HG03558 (cell line): ENCODE data around the gene PCP2.

Experiments used
- ATAC-seq: cut with Tn5 transposase; IDR thresholded peaks from one replicate; pipeline ENCODE4 v1.9.1; 2021; ENCODE audit warnings: moderate number of reproducible peaks; ENCODE audit not compliant: unreplicated experiment; ENCODE audit errors: extremely low read depth

The PCP2 gene

DNA sequence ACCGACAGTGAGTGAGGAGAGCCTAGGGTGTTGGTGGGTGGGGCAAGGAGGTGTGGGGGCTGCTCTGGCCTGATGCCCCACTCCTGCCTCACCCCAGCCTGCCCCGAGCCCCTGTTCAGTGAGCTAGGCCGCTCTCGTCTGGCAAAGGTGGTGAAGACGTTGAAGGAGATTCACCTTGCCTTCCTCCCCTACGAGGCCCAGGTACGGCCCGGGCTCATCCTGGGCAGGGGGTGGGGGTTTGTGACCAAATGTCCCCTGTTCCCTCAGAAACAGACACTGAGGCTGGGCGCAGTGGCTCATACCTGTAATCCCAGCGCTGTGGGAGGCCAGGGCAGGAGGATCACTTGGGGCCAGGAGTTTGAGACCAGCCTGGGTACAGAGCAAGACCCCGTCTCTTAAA is 7.3 kb upstream of the PCP2 start:
- ATAC-seq: no peak

DNA sequence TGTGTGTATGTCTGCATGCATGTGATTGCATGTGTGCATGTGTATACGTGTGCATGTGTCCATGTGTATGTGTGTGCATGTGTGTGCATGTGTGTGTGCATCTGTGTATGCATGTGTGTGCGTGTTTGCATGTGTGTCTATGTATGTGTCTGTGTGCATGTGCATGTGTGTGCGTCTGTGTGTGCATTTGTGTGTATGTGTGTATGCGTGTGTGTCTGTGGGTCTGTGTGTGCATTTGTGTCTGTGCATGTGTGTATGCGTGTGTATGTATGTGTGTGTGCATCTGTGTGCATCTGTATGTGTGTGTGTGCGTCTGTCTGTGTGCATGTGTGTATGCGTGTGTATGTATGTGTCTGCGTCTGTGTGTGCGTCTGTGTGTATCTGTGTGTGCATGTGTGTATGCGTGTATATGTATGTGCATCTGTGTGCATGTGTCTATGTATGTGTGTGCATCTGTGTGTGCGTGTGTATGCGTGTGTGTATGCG is 6.4 kb upstream of the PCP2 start:
- no peak for ATAC-seq

DNA sequence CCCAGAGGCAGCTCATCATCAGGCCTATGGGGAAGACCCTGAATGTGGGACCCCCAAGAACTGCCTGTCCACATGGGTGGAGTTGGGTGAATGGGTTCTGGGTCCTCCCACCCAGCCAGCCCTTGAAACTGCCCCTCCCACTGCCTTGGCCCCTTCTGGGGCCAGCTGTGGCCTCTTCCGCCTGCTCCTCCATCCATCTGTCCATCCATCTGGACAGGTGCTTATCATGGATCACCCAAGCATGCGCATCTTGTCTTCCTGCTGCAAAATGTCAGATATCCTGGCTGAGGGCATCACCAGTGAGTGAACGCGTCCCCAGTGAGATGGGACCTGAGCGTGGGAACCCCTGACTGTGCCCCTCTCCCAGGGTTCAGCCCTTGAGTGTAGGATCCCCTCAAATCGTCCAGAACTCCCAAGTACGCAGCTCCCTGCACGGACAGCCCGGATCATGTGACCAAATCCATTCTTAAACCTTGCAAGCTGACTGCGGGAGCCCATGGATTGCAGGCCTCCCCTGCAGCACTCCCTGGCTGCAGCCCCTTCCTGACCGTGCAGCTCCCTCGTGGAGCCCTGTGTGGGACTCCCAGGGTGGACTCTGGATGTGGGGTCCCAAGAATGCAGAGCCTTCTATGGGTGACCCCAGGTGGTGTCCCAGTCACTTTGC is 5.4 kb upstream of the PCP2 start:
- no peak for ATAC-seq

DNA sequence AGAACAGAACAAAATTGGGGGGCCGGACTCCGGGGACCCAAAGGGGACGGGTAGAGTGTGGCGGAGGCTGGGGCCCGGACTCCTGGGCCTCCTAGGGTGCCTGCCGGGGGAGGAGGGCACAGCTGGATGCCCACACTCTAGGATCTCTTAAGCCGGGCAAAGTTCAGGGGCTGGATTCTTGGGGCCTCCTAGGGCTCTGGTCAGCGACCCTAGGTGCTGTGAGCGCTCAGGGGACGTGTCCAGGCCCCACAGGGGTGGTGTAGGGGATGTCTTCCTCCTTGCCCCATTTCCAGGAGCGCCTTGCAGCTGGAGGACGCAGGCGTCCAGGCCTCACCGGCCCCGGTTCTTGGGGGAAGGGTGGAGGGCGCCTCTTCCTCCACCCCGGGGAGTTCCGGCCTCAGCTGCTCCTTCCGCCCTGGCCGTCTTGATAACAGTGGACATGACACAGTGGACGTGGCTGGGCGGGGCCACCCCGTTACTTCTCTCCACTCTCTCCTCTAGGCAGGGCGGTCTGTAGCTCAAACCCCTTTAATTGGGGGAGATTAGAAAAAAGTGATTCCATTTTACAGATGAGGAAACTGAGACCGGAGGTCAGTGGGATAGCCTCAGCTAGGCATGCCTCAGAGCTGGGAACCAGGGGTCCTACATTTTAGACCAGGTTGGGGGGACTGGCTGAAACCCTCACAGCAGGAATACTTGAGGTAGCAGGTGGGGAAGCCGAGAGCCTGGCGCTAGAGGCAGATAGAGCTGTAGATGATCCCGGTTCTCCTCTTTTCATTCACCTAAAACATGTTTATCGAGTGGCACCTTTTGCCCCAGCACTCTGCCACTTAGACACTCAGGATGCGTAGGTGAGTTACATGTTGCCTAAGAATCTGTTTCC is 4.1 kb upstream of the PCP2 start:
- no peak for ATAC-seq

DNA sequence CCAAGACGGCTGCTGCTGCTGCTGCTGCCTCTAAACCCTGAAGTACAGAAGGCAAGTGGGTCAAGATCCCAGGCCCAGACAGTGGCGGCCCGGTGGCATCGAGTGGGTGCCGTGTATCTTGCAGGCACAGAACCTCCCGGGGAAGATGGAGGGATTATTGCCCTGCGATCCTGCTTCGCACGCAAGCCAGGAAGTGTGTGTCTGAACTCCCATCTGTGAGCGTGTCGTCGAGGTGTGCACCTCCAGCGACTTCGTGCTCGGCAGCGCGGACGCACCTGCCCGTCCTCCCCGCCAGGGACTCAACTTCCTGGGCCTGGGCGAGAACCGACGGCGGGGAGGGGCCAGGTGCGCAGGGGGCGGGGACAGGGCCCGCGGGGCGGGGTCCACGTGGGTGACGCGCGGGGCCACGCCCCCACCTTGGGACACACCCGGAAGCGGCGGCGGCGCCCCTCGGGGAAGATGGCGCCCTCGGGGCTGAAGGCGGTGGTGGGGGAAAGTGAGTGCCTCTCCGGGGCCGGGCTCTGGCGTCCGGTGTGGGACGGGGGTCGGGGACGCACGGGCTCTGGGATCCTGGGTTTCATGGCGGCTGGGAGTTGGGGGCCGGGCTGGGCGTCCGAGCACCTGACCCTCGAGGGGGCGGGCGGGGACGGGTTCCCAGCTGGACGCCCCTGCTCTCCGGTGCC is 3.3 kb upstream of the PCP2 start, which contains the start of gene STXBP2:
Gene STXBP2 (plus strand): TSS at position 420 of the 683 bp plus-strand sequence. CDS start 40 bp downstream, at position 460.
- no peak for ATAC-seq

DNA sequence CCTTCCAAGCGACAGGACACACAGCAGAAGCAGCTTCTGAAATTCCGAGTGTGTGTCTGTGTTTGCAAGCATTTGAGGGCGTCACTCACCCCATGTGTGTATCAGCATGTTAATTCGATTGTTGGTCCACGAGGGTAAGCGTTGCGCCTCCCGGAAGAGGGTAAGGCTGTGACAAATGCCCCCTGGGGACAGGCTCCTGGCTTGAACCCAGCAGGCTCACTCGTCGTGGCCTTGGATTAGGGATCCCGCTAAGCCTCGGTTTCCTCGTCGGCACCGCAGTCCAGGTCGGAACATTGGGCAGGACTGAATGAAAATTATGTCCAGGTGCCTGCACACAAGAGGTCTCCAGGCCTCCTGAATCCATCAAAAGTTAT is 2.8 kb upstream of the PCP2 start:
- no peak for ATAC-seq

DNA sequence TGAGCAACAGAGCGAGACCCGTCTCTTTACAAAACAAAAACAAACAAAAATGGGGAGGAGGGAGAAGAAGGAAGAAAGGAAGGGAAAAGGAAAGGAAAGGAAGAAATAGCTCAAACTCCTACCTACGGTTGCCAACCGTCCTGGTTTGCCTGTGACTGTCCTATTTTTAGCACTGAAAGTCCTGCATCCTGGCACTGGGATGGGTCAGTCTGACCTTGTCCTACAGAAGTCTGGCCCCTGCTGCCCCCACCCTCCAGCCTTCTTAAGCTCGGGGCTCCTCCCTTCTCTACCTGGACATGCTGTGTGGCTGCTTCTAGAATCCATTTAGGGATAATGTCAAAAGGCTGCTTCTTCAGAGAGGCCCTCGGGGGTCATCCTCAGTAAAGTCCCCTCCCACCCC is 2.2 kb upstream of the PCP2 start:
- no peak for ATAC-seq

DNA sequence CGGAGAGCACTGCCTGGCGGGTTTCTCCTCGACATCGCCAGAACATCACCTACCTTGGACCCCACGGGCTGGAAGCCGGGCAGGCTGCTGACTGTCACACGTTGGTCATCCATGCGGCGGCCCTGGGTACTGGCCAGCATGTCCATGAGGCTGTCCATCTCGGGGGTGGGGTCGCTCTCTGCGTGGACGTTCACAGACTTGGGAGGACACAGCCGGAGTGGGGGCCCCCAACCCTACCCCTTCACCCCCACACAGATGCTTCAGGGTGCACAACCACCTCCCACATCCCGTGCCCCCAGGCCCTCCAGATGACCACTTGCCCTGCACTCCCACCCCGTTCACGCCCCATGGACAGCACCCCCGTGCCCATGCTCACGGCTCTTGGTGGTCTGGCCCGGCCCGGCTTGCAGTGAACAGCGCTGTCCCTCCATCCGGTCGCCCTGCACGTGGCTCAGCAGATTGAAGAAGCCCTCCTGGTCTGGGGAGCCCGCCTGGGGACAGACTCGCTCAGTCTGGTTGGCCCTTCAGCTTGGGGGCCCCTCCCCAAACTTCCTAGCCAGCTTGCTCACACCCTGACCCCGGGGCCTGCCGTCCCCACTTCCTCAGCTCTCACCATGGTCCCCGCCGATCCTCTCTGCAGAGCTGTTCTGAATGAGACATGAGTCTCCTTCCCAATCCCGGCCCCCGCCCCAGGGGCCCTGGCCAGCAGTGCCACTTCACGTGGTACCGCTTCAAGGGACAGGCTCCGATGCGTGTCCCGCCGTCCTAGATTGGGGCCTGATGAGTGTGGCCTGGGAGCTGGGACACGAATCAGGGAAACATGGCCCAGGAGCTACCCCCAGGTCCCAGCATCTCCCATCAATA is 947 bp downstream of the PCP2 start:
- ATAC-seq: no peak

DNA sequence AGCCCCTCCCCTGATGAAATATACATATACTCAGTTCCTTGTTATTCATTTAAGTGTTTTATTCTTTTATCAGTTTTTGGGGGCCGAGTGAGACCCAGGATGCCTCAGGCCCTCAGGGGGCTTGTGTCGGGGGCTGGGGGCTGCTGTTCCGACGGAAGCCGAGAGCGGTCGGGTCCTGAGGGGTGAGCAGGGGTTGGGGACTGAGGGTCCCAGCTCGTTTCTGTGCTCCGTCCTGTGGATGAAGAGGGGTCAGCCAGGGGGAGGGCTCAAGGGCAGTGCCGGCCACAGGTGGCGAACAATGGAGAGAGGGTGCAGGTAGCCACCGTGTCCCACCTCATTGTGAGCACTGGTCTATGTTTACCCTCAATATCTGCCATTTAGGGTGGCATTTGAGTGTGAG is 1.9 kb downstream of the PCP2 start:
- no peak for ATAC-seq

DNA sequence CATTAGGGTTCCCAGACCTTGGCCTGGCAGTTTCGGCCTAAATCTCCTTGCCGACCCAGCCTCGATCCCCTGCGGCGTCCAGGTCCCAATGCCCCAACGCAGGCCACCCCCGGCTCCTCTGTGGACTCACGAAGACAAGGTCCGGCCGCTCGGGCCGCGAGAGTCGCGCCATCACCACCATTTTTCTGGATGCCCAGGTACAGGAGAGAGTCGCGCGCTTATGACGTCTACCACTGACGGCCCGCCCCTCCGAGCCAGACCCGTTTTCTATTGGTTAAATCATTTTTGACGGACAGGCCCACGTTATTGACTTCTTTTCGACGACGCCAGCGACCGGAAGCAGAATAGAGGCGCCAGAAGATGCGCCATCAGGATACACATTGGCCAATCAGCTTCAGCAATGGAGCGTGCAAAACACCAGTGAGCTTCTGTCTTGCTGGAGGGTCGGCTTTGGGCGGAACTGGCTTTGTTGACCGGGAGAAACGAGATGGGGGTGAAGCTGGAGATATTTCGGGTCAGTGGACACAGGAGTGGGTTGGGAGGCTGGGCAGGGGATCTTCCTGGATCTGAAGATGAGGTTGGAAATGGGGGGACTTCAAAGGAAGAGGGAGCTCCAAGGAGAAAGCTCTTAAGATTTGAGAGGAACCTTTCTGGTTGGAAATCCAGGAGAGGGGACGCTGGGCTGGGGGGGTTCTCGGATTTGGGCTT is 4.0 kb downstream of the PCP2 start, which contains the start of the genes PET100 and XAB2:
Gene PET100 (plus strand): TSS at position 447 of the 708 bp plus-strand sequence. CDS start 41 bp downstream, at position 488.
Gene XAB2 (minus strand): TSS at position 199 of the 708 bp plus-strand sequence. CDS start 18 bp downstream, at position 181.
- ATAC-seq: peak; percentile 80

DNA sequence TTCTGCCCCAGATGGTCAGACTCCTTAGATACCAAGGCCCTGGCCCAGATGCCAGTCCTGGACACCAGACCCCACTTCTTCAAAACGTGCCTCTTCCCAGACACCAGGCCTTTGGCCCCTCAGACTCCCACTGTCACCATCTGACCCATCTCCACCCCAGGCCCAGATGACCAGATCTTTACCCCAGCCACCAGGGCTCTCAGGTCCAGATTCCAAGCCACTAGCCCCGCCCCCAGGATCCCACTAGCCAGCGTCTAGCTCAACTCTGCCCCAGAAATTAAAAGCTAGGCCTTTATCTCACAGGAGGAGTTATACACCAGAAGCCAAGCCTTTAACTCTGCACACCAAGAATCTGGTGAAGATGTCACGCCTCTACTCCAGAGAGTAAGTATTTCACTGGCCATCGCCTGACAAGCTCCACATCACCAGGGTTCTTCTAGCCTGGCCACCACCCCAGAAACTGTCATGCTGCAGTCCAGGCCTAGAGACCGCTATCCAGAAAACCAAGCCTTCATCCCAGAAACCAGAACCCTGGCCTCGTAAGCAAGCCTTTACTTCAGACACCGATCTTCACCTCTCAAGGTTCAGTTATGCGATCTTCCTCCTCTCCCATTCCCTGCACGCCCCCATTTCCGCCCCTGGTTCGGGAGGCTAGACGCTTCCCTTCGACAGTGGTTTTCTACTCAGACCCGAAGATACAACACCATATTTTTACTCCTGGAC is 4.8 kb downstream of the PCP2 start:
- no peak for ATAC-seq

DNA sequence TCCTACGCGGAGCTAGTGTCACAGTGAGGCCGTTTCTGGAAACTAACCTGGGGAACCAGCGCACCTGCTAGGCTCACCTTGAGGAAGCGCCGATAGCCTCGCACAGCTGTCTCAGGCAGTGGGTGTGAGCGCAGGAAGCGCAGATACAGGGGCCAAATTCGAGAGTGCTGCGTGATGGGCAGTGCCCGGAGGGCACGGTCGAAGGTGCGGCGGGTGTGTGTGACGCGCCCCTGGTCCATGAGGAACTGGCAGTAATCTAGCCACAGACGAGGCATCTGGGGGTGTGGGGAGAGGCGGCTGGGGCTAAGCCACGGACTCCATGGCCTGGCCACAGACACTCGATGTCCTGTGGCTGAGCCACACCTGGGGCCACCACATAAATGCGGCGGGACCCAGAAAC is 6.4 kb downstream of the PCP2 start:
- no peak for ATAC-seq

DNA sequence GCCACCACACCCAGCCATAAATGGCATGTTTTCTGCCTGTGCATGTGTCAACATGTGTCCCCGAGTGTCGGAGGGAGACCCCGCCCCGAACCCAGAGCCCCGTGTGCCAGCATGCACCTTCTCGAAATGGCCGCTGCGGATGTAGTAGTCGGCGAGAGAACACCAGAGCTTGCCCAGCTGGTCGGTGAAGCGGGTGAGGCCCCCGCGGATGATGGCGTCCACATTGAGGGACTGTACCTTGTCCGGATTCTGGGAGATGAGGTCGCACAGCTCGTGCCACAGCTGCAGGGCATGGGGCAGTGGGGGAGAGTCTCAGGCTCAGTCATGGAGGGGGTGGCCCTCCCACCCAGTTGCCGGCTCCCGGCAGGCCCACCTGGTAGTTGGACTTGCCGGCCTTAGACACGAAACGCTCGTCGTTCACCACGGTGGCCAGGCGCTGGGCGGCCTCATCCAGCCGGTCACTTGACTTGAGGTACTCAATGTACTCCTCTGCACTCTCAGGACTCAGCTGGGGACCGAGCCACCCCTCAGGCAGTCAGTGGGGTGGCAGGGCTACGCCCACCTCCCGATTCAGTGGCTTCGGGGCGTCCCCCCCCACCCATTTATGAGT is 7.7 kb downstream of the PCP2 start:
- ATAC-seq: no peak

DNA sequence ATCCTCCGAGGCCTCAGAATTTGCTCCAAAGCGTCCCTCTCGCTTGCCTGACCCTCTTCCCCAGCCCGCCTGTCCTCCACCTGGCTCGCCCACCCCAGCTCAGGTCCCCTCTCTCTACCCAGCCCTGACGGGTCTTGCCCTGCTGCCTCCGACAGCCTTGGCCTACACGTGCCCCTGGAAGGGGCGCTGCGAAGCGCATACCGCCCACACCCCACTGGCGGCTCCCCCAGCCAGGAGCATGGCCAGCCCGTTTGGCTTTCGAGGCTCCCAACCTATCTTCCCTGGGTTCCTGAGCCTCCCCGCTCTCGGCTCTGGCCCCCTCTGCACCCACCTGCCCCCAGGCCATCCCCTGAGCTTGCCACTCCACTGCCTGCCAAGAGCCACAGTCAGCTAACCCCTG is 8.7 kb downstream of the PCP2 start:
- no peak for ATAC-seq

DNA sequence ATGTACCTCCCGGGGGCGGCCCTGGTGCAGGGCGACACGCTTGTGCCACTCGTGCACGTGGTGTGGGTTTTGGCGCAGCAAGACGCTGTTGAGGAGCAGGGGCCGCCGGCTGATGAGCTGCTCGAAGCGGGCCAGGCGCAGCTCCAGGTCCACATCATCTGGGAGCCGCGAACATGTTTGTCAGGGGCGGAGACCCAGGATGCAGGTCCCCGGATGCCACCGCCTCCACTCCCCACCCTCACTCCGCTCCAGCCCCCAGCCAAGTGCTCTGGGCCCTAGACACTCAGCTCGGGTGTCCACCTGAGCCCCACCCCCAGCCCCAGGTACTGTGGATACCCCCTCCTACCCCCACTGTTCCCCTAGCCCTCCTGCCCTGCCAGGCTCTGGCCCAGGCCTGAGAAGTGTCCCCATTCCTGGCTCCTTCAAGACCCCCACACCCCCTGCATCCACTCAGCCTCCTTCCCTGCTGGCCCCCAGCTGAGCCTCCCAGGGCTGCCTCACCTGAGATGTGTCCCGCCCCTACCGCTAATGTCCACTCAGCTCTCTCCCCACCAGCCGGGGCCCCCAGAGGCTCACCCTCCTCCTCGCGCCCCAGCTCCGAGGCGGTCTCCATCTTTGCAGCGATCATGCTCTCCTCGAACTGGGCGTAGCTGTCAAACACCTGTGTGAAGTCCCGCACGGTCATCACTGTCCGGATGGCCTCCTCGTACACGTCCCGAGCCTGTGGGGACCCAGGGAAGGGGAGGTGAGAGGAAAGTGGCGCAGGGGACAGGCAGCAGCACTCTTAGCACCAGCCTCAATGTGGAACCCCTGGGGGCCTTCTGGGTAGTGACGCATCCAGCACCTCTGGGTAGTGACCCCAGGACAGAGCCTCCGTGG is 9.6 kb downstream of the PCP2 start:
- ATAC-seq: no peak

DNA sequence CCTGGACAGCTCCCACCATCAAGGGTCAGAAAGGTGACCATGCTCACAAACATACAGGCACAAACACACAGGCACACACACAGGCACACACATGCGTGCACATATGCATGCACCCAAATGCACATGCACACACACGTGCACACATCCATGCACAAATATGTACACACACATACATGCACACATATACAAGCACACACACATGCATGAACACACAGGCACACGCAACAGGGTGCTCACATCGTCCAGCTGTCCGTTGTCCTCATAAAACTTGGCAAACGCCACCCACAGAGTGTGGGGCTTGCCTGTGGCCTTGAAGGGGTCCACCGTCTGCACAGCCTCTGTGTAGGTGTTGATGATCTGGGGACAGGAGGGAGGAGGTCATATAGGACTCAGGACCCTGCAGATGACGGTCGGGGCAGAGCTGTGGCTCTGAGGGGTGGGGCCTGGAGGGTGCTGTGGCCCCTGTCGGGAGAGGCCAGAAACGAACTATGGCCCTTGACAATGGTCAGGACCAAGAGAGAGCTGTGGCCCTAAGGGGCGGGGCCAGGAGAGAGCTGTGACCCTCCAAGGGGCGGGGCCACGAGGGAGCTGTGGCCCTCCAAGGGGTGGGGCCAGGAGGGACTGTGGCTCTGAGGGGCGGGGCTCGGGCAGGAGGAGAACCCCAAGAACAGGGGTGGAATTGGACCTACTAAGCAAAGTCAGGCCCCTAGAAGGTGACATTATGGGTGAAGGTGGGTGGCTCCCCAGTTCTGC is 10.4 kb downstream of the PCP2 start:
- no peak for ATAC-seq
